Small intestine (tissue), 7 donors: ENCODE data around the gene PP2D1. TPM values are rescaled to one million over a fixed set of nuclear protein-coding genes. Genes with fewer than 3 reads are reported as not detected.
"Not testable (repeated sequence)": the region's sequence is repeated elsewhere in the genome, so short reads cannot be mapped to it uniquely, and the experiment has no call there.

Experiments used
- DNase-seq, 2 donors: peaks; one replicate each; pipeline versions ENCODE4 v3.0.0 to v3.0.0-alpha.2; 2013
- FAIRE-seq: peaks from 2 replicates; lab custom pipeline; 2012; peaks lifted over from hg19 to GRCh38; lab: Jason Lieb, UNC
- H3K27ac ChIP-seq, 3 donors: one replicate each; pipeline ENCODE4 v1.5.1; 2013; ENCODE audit warnings: low read length in 2 of 3, mild to moderate bottlenecking in 2 of 3, control low read depth in 1 of 3, inconsistent platforms in 1 of 3, low read depth in 1 of 3, moderate library complexity in 1 of 3
- H3K27me3 ChIP-seq, 3 donors: one replicate each; pipeline ENCODE4 v1.6.1; 2013; ENCODE audit warnings: low read length in 3 of 3, inconsistent platforms in 1 of 3; ENCODE audit not compliant: control insufficient read depth in 3 of 3, insufficient read depth in 3 of 3
- H3K36me3 ChIP-seq, 3 donors: one replicate each; pipeline ENCODE4 v1.6.1; 2013; ENCODE audit warnings: low read length in 3 of 3, inconsistent platforms in 1 of 3, low read depth in 1 of 3, mild to moderate bottlenecking in 1 of 3, moderate library complexity in 1 of 3; ENCODE audit not compliant: control insufficient read depth in 3 of 3, insufficient read depth in 2 of 3
- H3K4me1 ChIP-seq, 3 donors: one replicate each; pipeline ENCODE4 v1.6.1; 2013; ENCODE audit warnings: low read length in 2 of 3, inconsistent platforms in 1 of 3, low read depth in 1 of 3, mild to moderate bottlenecking in 1 of 3, moderate library complexity in 1 of 3; ENCODE audit not compliant: control insufficient read depth in 3 of 3, insufficient read depth in 2 of 3
- H3K4me3 ChIP-seq, 3 donors: one replicate each; pipeline ENCODE4 v1.5.1; 2013; ENCODE audit warnings: low read length in 3 of 3, control low read depth in 1 of 3, inconsistent platforms in 1 of 3, low read depth in 1 of 3, mild to moderate bottlenecking in 1 of 3, moderate library complexity in 1 of 3
- H3K9me3 ChIP-seq, 2 donors: one replicate each; pipeline ENCODE4 v1.6.1; 2013; ENCODE audit warnings: low read depth in 1 of 2, low read length in 1 of 2; ENCODE audit not compliant: control insufficient read depth in 2 of 2, insufficient read depth in 1 of 2
- WGBS, 3 donors: extraction: QIAGEN DNeasy Blood & Tissue Kit; methylation state at CpG; one replicate each; pipeline ENCODE4 v1.1.7; 2013; 5-methylcytosine and 5-hydroxymethylcytosine counted together
- polyA plus RNA-seq, 4 donors: library from polyadenylated mRNA; stranded (reverse) in 3 of 4; unstranded in 1 of 4; fragments of 200-250 nt in 3 of 4; fragments of 120-200 nt in 1 of 4; gene quantifications; one replicate each; pipeline versions ENCODE4 v1.2.1 to v1.2.3, GENCODE V29; 2013
- donor health status: healthy with polysubstance abuse.
- donor health status: control.
- donor health status: control.
- donor health status: Bipolar disorder and iron deficiency.
- donor health status: healthy.

Gene PP2D1
- polyA plus RNA-seq, 4 donors = 0.37 TPM; not detected in 3

DNA sequence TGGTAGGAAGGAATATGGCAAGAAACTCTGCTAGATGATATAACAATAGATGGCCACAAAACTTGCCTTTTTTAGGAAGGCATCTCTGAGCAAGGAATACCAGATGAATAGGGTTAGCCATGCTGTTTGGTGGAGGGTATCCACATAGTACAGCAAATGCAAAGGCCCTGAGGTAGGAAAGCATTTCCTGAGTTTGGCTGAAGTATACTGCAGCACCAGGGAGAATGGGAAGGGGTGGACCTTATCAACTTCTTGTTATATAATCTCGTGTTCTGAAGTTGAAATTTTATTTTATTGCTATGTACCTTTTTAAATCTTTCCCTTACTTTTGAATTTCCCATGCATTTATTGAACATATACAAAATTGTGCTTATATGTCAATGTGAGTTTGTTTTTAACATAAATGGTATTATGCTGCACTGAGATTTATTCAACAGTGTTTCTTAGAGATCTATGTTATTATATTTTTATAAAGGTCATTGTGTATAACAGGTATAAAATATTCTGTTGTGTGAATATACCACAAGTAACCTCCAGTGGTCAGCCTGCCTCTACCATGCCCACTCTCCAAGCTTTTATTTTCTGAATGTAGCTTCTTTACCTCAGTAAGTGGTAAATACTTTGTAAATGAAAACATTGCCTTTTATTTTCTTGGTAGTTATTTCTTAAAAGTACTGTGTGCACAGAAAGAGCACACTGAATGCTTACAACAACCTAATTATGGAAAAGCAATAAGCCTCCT, 25.4 kb upstream of the PP2D1 start:
- WGBS, 3 donors = 75 to 81% (median 79%) methylated on average over 1 of the region's 1 CpG
- Histone ChIP-seq H3K27me3 (no peaks in the 10 kb centered on the region), H3K9me3 (no peaks in the 10 kb centered on the region), H3K4me3 (no peak overlapping the region), H3K27ac (no peak overlapping the region), H3K36me3 (no peaks in the 10 kb centered on the region), H3K4me1 (peaks cover 0 to 13% (median 0%) of the 10 kb centered on the region in 3 donors)
- FAIRE-seq (no peak), DNase-seq (no peak)

DNA sequence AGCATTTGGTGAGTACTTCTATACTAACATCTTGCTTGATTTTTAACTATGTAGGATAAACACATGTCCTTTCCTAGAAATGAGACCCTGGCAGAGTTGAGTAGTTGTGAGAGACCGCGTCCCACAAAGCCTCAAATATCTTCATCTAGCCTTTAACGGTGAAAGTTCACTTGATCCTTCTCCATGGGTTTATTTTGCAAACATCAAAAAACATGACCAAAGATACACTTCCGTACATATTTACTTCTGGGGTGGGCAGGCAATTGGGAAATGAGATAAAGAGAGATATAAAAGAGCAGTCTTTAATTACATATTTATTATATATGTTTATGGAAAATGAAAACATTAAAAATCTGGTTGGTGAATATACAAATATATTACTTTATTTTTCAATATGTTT, 23.0 kb upstream of the PP2D1 start:
- no peak for FAIRE-seq
- Histone ChIP-seq H3K27me3 (no peaks in the 10 kb centered on the region), H3K9me3 (no peaks in the 10 kb centered on the region), H3K4me3 (no peak overlapping the region), H3K36me3 (no peaks in the 10 kb centered on the region), H3K27ac (no peak overlapping the region), H3K4me1 (peaks cover 0 to 7% (median 0%) of the 10 kb centered on the region in 3 donors)
- no peak for DNase-seq
- 80 to 90% (median 86%) methylated on average over 4 of the region's 4 CpGs for WGBS, 3 donors

DNA sequence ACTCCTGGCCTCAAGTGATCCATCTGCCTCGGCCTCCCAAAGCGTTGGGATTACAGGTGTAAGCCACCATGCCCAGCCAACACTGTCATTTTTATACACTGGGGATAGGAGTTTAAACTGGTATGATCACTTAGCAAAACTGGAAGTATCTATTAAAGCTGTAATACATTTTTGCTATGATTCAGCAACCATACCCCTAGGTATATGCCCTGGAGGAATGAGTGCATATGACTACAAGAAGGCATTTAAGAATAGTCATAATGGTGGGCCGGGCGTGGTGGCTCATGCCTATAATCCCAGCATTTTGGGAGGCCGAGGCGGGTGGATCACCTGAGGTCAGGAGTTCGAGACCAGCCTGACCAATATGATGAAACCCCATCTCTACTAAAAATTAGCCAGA, 19.9 kb upstream of the PP2D1 start:
- not testable (repeated sequence) for H3K27me3 ChIP-seq, H3K4me1 ChIP-seq, H3K27ac ChIP-seq, H3K9me3 ChIP-seq, H3K4me3 ChIP-seq, H3K36me3 ChIP-seq, DNase-seq, FAIRE-seq
- 92 to 95% (median 95%) methylated on average over 7 of the region's 7 CpGs for WGBS, 3 donors

DNA sequence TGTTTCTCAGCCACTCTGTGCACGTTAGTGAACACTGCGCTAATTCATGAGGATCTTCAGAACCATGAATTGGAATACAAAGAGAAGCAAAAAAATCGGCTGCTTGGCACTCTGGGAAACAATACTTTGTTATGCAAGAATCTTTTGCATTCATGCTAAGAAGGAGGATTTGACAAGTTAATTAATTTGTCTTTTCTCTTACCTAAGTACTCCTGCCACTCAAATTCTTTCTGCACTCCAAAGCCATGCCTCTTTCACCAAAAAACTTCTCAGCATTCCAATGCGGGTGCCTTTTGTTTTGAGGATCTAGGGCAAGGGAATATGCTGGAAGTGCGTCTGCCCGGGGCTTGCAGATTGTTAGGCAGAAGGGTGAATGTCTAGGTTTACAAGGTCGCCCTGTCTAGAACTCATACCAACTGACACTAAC, 16.9 kb upstream of the PP2D1 start:
- Histone ChIP-seq H3K4me3 (no peak overlapping the region), H3K9me3 (no peaks in the 10 kb centered on the region), H3K27ac (no peak overlapping the region), H3K27me3 (no peaks in the 10 kb centered on the region), H3K4me1 (peaks cover 0 to 3% (median 0%) of the 10 kb centered on the region in 3 donors), H3K36me3 (no peaks in the 10 kb centered on the region)
- FAIRE-seq (no peak), DNase-seq (no peak)
- WGBS, 3 donors = 92 to 95% (median 93%) methylated on average over 7 of the region's 7 CpGs

DNA sequence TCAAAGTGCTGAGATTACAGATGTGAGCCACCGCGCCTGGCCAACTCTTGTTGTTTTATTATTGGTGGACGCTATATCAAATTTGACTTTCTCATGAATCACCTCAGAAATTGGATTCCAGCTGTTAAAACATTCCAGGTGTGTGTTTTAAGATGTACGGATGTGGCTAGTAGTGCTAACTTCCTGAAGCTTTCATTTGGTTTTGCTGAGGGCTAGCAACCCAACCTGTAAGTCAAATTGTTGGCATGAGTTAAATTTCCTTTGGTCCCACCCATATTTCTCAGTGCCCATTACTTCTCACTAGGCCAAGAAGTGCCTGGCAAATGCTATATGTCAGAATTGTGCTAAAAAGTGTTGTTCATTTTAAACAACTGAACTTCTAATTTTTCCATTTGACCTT, 15.1 kb upstream of the PP2D1 start:
- H3K4me3 ChIP-seq = no peak overlapping the region
- FAIRE-seq (no peak), DNase-seq (no peak)
- no peak overlapping the region for H3K27ac ChIP-seq
- WGBS, 3 donors = 83 to 91% (median 85%) methylated on average over 4 of the region's 4 CpGs
- H3K36me3 ChIP-seq = no peaks in the 10 kb centered on the region
- H3K4me1 ChIP-seq = peaks cover 0 to 7% (median 3%) of the 10 kb centered on the region in 3 donors
- no peaks in the 10 kb centered on the region for H3K27me3 ChIP-seq
- no peaks in the 10 kb centered on the region for H3K9me3 ChIP-seq

DNA sequence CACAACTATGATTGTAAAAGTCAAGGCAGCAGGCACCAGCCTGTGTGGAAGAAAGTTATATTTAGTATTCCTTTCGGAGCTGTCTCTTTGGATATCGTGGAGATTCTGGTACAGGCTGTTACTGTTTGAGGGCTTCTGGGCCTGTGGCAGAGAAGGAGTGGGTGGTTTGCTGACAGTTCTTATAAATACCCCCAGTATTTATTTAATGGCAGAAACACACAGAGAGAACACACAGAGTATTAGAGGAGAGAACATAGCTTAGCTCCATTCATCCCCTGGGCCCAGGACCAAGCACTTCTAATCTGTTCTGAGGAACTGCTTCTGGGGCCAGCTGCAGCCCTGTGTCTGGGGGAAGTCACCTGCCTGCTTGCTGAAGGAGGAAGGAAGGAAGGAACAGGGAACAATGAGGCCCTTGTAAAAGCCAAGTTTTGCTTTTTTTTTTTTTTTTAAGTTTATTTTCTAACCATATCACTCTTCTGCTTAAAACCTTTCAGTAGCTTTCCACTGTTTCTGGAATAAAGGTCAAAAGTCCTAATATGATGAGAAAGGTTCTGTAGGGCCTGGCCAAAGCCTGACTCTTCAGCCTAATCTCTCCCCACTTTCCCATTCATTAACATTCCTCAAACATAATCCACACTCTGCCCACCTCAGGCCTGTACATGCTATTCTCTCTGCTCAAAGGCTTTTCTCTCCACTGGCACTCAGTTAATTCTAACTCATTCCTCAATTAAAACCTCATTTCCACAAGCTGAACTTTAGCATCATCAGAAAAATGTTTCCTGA, 11.8 kb upstream of the PP2D1 start:
- Histone ChIP-seq H3K27me3 (no peaks in the 10 kb centered on the region), H3K4me1 (peaks cover 0 to 7% (median 3%) of the 10 kb centered on the region in 3 donors), H3K36me3 (no peaks in the 10 kb centered on the region), H3K4me3 (no peak overlapping the region), H3K27ac (peak overlapping the region in 1 of 3 donors; percentile 26), H3K9me3 (no peaks in the 10 kb centered on the region)
- DNase-seq = peak in 1 of 2 donors; percentile 55
- no peak for FAIRE-seq
- WGBS, 3 donors = 45 to 60% (median 53%) methylated on average over 2 of the region's 2 CpGs

DNA sequence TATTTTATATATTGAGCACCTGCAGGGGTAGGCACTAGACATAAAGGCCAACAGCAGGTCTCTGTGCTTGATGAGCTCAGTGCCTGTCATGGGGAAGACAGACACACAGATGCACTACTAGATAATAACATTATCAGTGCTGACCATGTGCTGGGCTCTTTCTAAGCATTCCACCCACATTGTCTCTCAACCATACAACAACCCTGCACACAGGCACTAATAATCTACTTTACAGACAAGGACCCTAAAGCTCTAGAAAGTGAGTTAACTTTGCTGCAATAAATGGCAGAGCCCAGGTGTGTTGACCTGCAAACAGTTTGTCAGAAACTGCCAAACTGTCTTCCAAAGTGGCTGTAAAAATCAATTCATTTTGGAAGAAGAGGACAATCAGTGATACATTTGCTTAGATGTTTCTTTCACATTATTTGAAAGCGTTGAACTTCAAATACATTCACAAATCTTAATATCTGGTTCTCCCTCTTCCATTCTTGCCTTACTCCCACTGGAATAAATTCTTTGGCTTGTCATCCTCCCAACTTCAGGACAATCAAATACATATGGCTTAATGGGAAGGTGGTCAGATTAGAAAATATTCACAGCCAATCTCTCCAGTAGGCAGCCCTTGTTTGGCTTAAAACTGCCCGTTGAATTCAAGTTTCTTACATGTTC, 11.0 kb upstream of the PP2D1 start:
- Histone ChIP-seq H3K4me1 (peaks cover 0 to 7% (median 3%) of the 10 kb centered on the region in 3 donors), H3K27me3 (no peaks in the 10 kb centered on the region), H3K36me3 (no peaks in the 10 kb centered on the region), H3K27ac (peak overlapping the region in 1 of 3 donors; percentile 26), H3K4me3 (no peak overlapping the region), H3K9me3 (no peaks in the 10 kb centered on the region)
- FAIRE-seq = no peak
- 55 to 67% (median 55%) methylated on average over 2 of the region's 2 CpGs for WGBS, 3 donors
- no peak for DNase-seq

DNA sequence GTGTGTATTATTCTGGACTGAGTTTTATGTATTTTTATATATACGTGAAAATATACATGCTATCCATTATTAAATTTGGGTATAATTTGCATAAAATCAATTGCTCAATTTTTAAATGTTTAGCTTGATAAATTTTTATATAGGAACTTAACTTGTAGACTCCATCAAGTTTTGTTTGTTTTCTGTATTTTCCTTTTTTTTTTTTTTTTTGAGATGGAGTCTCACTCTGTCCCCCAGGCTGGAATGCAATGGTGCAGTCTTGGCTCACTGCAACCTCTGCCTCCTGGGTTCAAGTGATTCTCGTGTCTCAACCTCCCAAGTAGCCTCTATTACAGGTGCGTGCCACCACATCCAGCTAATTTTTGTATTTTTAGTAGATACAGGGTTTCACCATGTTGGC, 4.0 kb upstream of the PP2D1 start:
- not testable (repeated sequence) for DNase-seq, H3K4me1 ChIP-seq, H3K27ac ChIP-seq, FAIRE-seq, H3K36me3 ChIP-seq, H3K4me3 ChIP-seq, H3K27me3 ChIP-seq, H3K9me3 ChIP-seq
- WGBS, 3 donors = 89 to 96% (median 93%) methylated on average over 3 of the region's 3 CpGs
